Measurements from ENCODE around the gene C1R. TPM values are rescaled to one million over a fixed set of nuclear protein-coding genes. Genes with fewer than 3 reads are reported as not detected.
"Not testable (repeated sequence)": the region's sequence is repeated elsewhere in the genome, so short reads cannot be mapped to it uniquely, and the experiment has no call there.

Gene C1R
- total RNA-seq, 1 donor from 2014 or later = 2.5 TPM

GRCh38 chr12:7114008-7114407 lies 21.8 kb upstream of the C1R start:
- intact Hi-C loops (cut with micrococcal nuclease) = no loop called here
- Mint-ChIP-seq H3K9me3 (no peaks in the 10 kb centered on the region), H3K4me1 (ENCODE audit: low read depth) (peaks cover 23% of the 10 kb centered on the region), H3K36me3 (ENCODE audit: low read depth) (peaks cover 50% of the 10 kb centered on the region), H3K27ac (no peak overlapping the region), H3K4me3 (ENCODE audit: low read depth) (no peak overlapping the region), H3K27me3 (ENCODE audit: low read depth) (no peaks in the 10 kb centered on the region)
- DNase-seq (ENCODE audit: low spot score) = no peak

GRCh38 chr12:7113389-7113871 lies 21.2 kb upstream of the C1R start:
- Mint-ChIP-seq H3K27me3 (ENCODE audit: low read depth) (no peaks in the 10 kb centered on the region), H3K27ac (peak overlapping the region; percentile 11), H3K4me1 (ENCODE audit: low read depth) (peaks cover 23% of the 10 kb centered on the region), H3K4me3 (ENCODE audit: low read depth) (no peak overlapping the region), H3K9me3 (no peaks in the 10 kb centered on the region), H3K36me3 (ENCODE audit: low read depth) (peaks cover 48% of the 10 kb centered on the region)
- intact Hi-C loops (cut with micrococcal nuclease) = loop anchor here (1.0 kb wide), 1 partner anchor 94 kb away; no protein-coding TSS in a partner anchor
- peak; percentile 35 for DNase-seq (ENCODE audit: low spot score)

- Mint-ChIP-seq H3K4me1 (ENCODE audit: low read depth) (peaks cover 31% of the 10 kb centered on the region), H3K27me3 (ENCODE audit: low read depth) (no peaks in the 10 kb centered on the region), H3K27ac (no peak overlapping the region), H3K4me3 (ENCODE audit: low read depth) (no peak overlapping the region), H3K9me3 (no peaks in the 10 kb centered on the region), H3K36me3 (ENCODE audit: low read depth) (peaks cover 50% of the 10 kb centered on the region)
- no peak for DNase-seq (ENCODE audit: low spot score)
- intact Hi-C loops (cut with micrococcal nuclease) = no loop called here
Observed at GRCh38 chr12:7112041-7112440, 19.8 kb upstream of the C1R start.

GRCh38 chr12:7110661-7111060 lies 18.4 kb upstream of the C1R start:
- intact Hi-C loops (cut with micrococcal nuclease) = no loop called here
- Mint-ChIP-seq H3K4me3 (ENCODE audit: low read depth) (no peak overlapping the region), H3K9me3 (peaks cover 11% of the 10 kb centered on the region), H3K4me1 (ENCODE audit: low read depth) (peaks cover 36% of the 10 kb centered on the region), H3K27me3 (ENCODE audit: low read depth) (no peaks in the 10 kb centered on the region), H3K27ac (no peak overlapping the region), H3K36me3 (ENCODE audit: low read depth) (peaks cover 55% of the 10 kb centered on the region)
- DNase-seq (ENCODE audit: low spot score) = no peak

- H3K27me3 Mint-ChIP-seq (ENCODE audit: low read depth) = no peaks in the 10 kb centered on the region
- peak overlapping the region; percentile 91 for H3K4me3 Mint-ChIP-seq (ENCODE audit: low read depth)
- H3K4me1 Mint-ChIP-seq (ENCODE audit: low read depth) = peaks cover 39% of the 10 kb centered on the region
Observed at GRCh38 chr12:7109572-7109920, 17.3 kb upstream of the C1R start.

GRCh38 chr12:7108796-7109571 lies 16.7 kb upstream of the C1R start, which contains the start of gene C1RL:
C1RL (minus strand) TSS chr12:7109214; CDS start chr12:7109180, 34 bp downstream.
- peaks cover 14% of the 10 kb centered on the region for H3K9me3 Mint-ChIP-seq
- peak; percentile 66 for DNase-seq (ENCODE audit: low spot score)
- no peaks in the 10 kb centered on the region for H3K27me3 Mint-ChIP-seq (ENCODE audit: low read depth)
- H3K4me3 Mint-ChIP-seq (ENCODE audit: low read depth) = peak within 1 kb of the TSS; percentile 91
- H3K4me1 Mint-ChIP-seq (ENCODE audit: low read depth) = peaks cover 39% of the 10 kb centered on the region
- intact Hi-C loops (cut with micrococcal nuclease) = loop anchor here (1.0 to 5.0 kb wide), 3 partner anchors 90 to 167 kb away; partner anchors contain the start of genes C12orf57, EMG1, PHB2 and RNU7-1
- peak within 1 kb of the TSS; percentile 89 for H3K27ac Mint-ChIP-seq
- peaks cover 51% of the 10 kb centered on the region for H3K36me3 Mint-ChIP-seq (ENCODE audit: low read depth)

More at GRCh38 chr12:7109572-7109920, 17.3 kb upstream of the C1R start:
- DNase-seq (ENCODE audit: low spot score) = no peak
- Mint-ChIP-seq H3K27ac (peak overlapping the region; percentile 73), H3K9me3 (peaks cover 14% of the 10 kb centered on the region), H3K36me3 (ENCODE audit: low read depth) (peaks cover 56% of the 10 kb centered on the region)
- intact Hi-C loops (cut with micrococcal nuclease) = loop anchor here (1.0 to 5.0 kb wide), 3 partner anchors 90 to 167 kb away; partner anchors contain the start of genes C12orf57, EMG1, PHB2 and RNU7-1

- Mint-ChIP-seq H3K36me3 (ENCODE audit: low read depth) (peaks cover 47% of the 10 kb centered on the region), H3K4me1 (ENCODE audit: low read depth) (peaks cover 35% of the 10 kb centered on the region), H3K27me3 (ENCODE audit: low read depth) (no peaks in the 10 kb centered on the region), H3K27ac (peak overlapping the region; percentile 89), H3K9me3 (peaks cover 14% of the 10 kb centered on the region), H3K4me3 (ENCODE audit: low read depth) (peak overlapping the region; percentile 91)
- intact Hi-C loops (cut with micrococcal nuclease) = loop anchor here (2.0 to 5.0 kb wide), 2 partner anchors 137 to 166 kb away; partner anchors contain the start of genes C12orf57, EMG1, PHB2 and RNU7-1
- DNase-seq (ENCODE audit: low spot score) = peak; percentile 76
Observed at GRCh38 chr12:7108003-7108795, 16.0 kb upstream of the C1R start.

GRCh38 chr12:7107636-7108002 lies 15.4 kb upstream of the C1R start:
- intact Hi-C loops (cut with micrococcal nuclease) = loop anchor here (2.0 to 5.0 kb wide), 2 partner anchors 137 to 165 kb away; partner anchors contain the start of genes C12orf57, EMG1, PHB2 and RNU7-1

GRCh38 chr12:7107181-7107580 lies 14.9 kb upstream of the C1R start:
- DNase-seq (ENCODE audit: low spot score); H3K4me3 Mint-ChIP-seq (ENCODE audit: low read depth); H3K27ac Mint-ChIP-seq; H3K27me3 Mint-ChIP-seq (ENCODE audit: low read depth): not testable (repeated sequence)
- H3K4me1 Mint-ChIP-seq (ENCODE audit: low read depth) = peaks cover 36% of the 10 kb centered on the region
- peaks cover 14% of the 10 kb centered on the region for H3K9me3 Mint-ChIP-seq
- intact Hi-C loops (cut with micrococcal nuclease) = loop anchor here (5.0 kb wide), 1 partner anchor 165 kb away; the partner anchor contains the start of genes C12orf57 and RNU7-1
- peaks cover 50% of the 10 kb centered on the region for H3K36me3 Mint-ChIP-seq (ENCODE audit: low read depth)

More at GRCh38 chr12:7107636-7108002, 15.4 kb upstream of the C1R start:
- DNase-seq (ENCODE audit: low spot score) = no peak
- Mint-ChIP-seq H3K4me1 (ENCODE audit: low read depth) (peaks cover 35% of the 10 kb centered on the region), H3K9me3 (peaks cover 14% of the 10 kb centered on the region), H3K36me3 (ENCODE audit: low read depth) (peaks cover 47% of the 10 kb centered on the region), H3K27me3 (ENCODE audit: low read depth) (no peaks in the 10 kb centered on the region), H3K4me3 (ENCODE audit: low read depth) (peak overlapping the region; percentile 91), H3K27ac (peak overlapping the region; percentile 89)

GRCh38 chr12:7106082-7106481 lies 13.8 kb upstream of the C1R start:
- H3K4me1 Mint-ChIP-seq (ENCODE audit: low read depth) = peaks cover 32% of the 10 kb centered on the region
- peaks cover 14% of the 10 kb centered on the region for H3K9me3 Mint-ChIP-seq
- no peak for DNase-seq (ENCODE audit: low spot score)
- H3K27me3 Mint-ChIP-seq (ENCODE audit: low read depth) = no peaks in the 10 kb centered on the region
- intact Hi-C loops (cut with micrococcal nuclease) = loop anchor here (5.0 kb wide), 1 partner anchor 164 kb away; the partner anchor contains the start of genes C12orf57 and RNU7-1
- H3K36me3 Mint-ChIP-seq (ENCODE audit: low read depth) = peaks cover 51% of the 10 kb centered on the region
- H3K27ac Mint-ChIP-seq = no peak overlapping the region
- H3K4me3 Mint-ChIP-seq (ENCODE audit: low read depth) = peak overlapping the region; percentile 26

GRCh38 chr12:7103837-7104584 lies 11.8 kb upstream of the C1R start:
- H3K27ac Mint-ChIP-seq = no peak overlapping the region

GRCh38 chr12:7102582-7102981 lies 10.3 kb upstream of the C1R start:
- no peaks in the 10 kb centered on the region for H3K27me3 Mint-ChIP-seq (ENCODE audit: low read depth)
- no peak for DNase-seq (ENCODE audit: low spot score)
- H3K4me3 Mint-ChIP-seq (ENCODE audit: low read depth) = no peak overlapping the region
- H3K27ac Mint-ChIP-seq = no peak overlapping the region
- intact Hi-C loops (cut with micrococcal nuclease) = no loop called here
- H3K9me3 Mint-ChIP-seq = peaks cover 14% of the 10 kb centered on the region
- peaks cover 46% of the 10 kb centered on the region for H3K36me3 Mint-ChIP-seq (ENCODE audit: low read depth)
- H3K4me1 Mint-ChIP-seq (ENCODE audit: low read depth) = peaks cover 14% of the 10 kb centered on the region

More at GRCh38 chr12:7103837-7104584, 11.8 kb upstream of the C1R start:
- Mint-ChIP-seq H3K4me3 (ENCODE audit: low read depth) (no peak overlapping the region), H3K4me1 (ENCODE audit: low read depth) (peaks cover 22% of the 10 kb centered on the region), H3K9me3 (peaks cover 14% of the 10 kb centered on the region), H3K36me3 (ENCODE audit: low read depth) (peaks cover 46% of the 10 kb centered on the region), H3K27me3 (ENCODE audit: low read depth) (no peaks in the 10 kb centered on the region)
- DNase-seq (ENCODE audit: low spot score) = no peak
- intact Hi-C loops (cut with micrococcal nuclease) = no loop called here
